Measurements from ENCODE around the gene FGF14.

DNA sequence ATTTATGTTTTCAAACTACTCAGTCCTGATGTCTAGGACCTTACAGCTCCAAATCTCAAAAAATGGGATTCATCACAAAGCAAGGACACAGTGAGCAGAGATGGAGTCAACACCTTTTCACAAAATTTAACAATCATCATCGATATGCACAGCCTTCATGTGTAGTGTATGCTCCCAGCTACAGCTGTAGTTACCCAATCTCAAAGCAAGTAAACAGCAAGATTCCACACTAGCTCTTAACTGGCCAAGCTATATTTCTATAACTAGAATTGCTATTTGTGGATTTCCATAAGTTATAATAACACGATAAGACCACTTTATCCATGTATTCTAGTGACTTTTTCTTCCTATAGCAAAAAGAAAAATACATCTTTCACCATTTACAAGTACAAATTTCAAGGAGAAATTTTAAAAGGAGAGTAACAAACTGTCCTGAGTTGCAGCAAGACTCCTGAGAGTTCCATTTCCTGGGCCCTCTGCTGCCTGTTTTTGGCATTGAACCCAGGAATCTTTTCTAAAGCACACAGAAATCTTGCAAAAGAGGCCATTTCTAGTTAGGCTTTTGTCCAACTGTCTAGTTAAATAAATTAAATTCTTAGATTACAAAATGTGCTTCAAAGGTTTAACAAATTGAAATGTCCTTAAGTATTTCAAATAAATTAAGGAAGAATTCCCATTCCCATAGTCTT is 460.6 kb downstream of the FGF14 start:
- TF ChIP-seq, protein P1, sequence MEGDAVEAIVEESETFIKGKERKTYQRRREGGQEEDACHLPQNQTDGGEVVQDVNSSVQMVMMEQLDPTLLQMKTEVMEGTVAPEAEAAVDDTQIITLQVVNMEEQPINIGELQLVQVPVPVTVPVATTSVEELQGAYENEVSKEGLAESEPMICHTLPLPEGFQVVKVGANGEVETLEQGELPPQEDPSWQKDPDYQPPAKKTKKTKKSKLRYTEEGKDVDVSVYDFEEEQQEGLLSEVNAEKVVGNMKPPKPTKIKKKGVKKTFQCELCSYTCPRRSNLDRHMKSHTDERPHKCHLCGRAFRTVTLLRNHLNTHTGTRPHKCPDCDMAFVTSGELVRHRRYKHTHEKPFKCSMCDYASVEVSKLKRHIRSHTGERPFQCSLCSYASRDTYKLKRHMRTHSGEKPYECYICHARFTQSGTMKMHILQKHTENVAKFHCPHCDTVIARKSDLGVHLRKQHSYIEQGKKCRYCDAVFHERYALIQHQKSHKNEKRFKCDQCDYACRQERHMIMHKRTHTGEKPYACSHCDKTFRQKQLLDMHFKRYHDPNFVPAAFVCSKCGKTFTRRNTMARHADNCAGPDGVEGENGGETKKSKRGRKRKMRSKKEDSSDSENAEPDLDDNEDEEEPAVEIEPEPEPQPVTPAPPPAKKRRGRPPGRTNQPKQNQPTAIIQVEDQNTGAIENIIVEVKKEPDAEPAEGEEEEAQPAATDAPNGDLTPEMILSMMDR (IDR thresholded peaks at IDR 0.05), result no peak
- no peak for TF ChIP-seq ZFX (IDR thresholded peaks at IDR 0.05; ENCODE audit: borderline replicate concordance)

Measured in 22Rv1 (cell line).